ENCODE data around the gene ZNF281.

GRCh38 chr1:200411406-200412257 is 1.8 kb upstream of the ZNF281 start:
- TF ChIP-seq CTCF (IDR thresholded peaks at IDR 0.05) (no peak), POLR2A (IDR thresholded peaks at IDR 0.05) (no peak)
